GM10266 (cell line): ENCODE measurements around the gene DZIP3.

Source experiments
- DNase-seq: peaks from one replicate; pipeline ENCODE4 v3.0.0; 2012; ENCODE audit errors: extremely low spot score
- TF ChIP-seq, protein P1 (sequence below): IDR thresholded peaks from 2 replicates; pipeline ENCODE4 v1.5.1; 2012; ENCODE audit warnings: mild to moderate bottlenecking, low read depth; ENCODE audit not compliant: control insufficient read depth, insufficient read depth; ENCODE audit errors: missing control alignments

The DZIP3 gene

DNA sequence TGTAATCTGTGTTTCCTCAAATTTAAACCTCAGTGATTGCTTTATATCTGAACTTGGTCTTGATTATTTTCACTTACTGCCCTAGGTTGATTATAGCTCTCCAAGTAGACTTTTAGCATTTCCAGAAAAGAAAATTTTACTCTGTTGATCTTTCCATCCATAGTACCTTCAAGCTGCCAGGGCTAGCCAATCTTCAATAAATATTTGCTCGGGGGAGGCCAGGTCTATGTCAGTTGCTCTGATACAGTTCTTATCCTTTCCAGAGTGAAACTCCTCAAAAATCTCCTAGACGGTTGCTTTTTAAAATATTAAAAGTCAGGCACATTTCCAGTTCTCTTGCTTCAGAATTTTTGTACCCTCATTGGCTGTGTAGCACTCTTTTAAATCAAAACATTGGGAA is 128.9 kb downstream of the DZIP3 start:
- DNase-seq = no peak
- TF ChIP-seq, protein P1, sequence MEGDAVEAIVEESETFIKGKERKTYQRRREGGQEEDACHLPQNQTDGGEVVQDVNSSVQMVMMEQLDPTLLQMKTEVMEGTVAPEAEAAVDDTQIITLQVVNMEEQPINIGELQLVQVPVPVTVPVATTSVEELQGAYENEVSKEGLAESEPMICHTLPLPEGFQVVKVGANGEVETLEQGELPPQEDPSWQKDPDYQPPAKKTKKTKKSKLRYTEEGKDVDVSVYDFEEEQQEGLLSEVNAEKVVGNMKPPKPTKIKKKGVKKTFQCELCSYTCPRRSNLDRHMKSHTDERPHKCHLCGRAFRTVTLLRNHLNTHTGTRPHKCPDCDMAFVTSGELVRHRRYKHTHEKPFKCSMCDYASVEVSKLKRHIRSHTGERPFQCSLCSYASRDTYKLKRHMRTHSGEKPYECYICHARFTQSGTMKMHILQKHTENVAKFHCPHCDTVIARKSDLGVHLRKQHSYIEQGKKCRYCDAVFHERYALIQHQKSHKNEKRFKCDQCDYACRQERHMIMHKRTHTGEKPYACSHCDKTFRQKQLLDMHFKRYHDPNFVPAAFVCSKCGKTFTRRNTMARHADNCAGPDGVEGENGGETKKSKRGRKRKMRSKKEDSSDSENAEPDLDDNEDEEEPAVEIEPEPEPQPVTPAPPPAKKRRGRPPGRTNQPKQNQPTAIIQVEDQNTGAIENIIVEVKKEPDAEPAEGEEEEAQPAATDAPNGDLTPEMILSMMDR = no peak

- no peak for DNase-seq
Observed at GRCh38 chr3:108719178-108719806, 129.8 kb downstream of the DZIP3 start.

DNA sequence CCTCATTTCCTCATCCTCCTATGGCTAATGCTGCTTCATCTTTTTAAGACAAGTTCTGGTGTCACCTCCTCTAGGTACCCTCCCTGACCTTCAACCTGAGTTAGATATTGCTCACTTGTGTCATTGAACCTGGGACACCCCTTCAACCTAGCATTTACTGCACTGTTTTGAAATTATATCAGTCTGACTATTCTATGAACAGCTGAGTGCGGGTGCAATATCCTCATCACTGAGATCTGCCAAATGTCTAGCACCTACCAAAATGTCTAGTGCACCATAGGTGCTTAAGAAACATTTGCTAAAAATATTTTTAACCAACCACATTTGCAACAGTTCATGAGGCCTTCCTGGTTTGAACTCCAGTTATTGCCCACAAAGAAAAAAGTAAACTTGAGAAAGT is 133.2 kb downstream of the DZIP3 start:
- TF ChIP-seq, protein P1 = no peak
- DNase-seq = no peak

More at GRCh38 chr3:108719178-108719806, 129.8 kb downstream of the DZIP3 start:
- TF ChIP-seq, protein P1 = no peak

GRCh38 chr3:108724101-108724500 is 134.6 kb downstream of the DZIP3 start:
- TF ChIP-seq, protein P1 = no peak
- no peak for DNase-seq

DNA sequence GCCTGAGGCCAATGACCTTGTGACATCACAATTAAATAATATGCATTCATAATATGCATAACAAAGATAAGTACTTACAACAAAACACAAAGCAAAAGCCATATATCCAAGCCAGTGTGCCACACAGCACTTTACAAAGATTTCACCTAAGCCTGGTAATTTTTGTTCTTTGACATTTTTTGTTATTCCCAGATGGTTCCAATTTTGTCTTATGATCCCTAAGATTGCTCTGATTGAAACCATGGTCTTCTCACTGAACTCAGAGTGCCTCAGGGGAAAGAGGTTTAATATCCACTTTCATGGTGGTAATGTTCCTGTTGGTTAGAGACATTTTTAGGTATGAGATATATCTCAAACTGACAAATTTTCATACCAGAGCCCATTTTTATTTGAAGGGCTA is 138.6 kb downstream of the DZIP3 start:
- DNase-seq = no peak
- TF ChIP-seq, protein P1 = no peak

- TF ChIP-seq, protein P1 = no peak
- DNase-seq = no peak
Observed at GRCh38 chr3:108728934-108729333, 139.4 kb downstream of the DZIP3 start.

- DNase-seq = no peak
- TF ChIP-seq, protein P1 = no peak
Observed at GRCh38 chr3:108736821-108737220, 147.3 kb downstream of the DZIP3 start.
